ENCODE data around the gene GPATCH4.
A peak's percentile ranks its signal among the peaks of the same experiment; 100 is the strongest.

Gene GPATCH4

GRCh38 chr1:156601122-156601830 lies at the start of gene GPATCH4:
TSS of gene GPATCH4 (minus strand) at chr1:156601479.
- peaks cover 10% of the 10 kb centered on the region for H3K4me1 Mint-ChIP-seq
- peak within 1 kb of the TSS; percentile 91 to 99 (median 97) for H3K4me3 Mint-ChIP-seq
- peak within 1 kb of the TSS; percentile 57 to 84 (median 82) for H3K27ac Mint-ChIP-seq
- TF ChIP-seq, protein P1, sequence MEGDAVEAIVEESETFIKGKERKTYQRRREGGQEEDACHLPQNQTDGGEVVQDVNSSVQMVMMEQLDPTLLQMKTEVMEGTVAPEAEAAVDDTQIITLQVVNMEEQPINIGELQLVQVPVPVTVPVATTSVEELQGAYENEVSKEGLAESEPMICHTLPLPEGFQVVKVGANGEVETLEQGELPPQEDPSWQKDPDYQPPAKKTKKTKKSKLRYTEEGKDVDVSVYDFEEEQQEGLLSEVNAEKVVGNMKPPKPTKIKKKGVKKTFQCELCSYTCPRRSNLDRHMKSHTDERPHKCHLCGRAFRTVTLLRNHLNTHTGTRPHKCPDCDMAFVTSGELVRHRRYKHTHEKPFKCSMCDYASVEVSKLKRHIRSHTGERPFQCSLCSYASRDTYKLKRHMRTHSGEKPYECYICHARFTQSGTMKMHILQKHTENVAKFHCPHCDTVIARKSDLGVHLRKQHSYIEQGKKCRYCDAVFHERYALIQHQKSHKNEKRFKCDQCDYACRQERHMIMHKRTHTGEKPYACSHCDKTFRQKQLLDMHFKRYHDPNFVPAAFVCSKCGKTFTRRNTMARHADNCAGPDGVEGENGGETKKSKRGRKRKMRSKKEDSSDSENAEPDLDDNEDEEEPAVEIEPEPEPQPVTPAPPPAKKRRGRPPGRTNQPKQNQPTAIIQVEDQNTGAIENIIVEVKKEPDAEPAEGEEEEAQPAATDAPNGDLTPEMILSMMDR (IDR thresholded peaks at IDR 0.05; ENCODE audit: unreplicated experiment in 3 of 3): no peak
- no peaks in the 10 kb centered on the region for H3K27me3 Mint-ChIP-seq (ENCODE audit: low read depth)
- H3K9me3 Mint-ChIP-seq: no peaks in the 10 kb centered on the region
- H3K36me3 Mint-ChIP-seq (ENCODE audit: low read depth): peaks cover 17% of the 10 kb centered on the region

- TF ChIP-seq, protein P1 (IDR thresholded peaks at IDR 0.05; ENCODE audit: unreplicated experiment in 3 of 3): no peak
- Mint-ChIP-seq H3K36me3 (ENCODE audit: low read depth) (no peaks in the 10 kb centered on the region), H3K9me3 (no peaks in the 10 kb centered on the region), H3K27me3 (ENCODE audit: low read depth) (peaks cover 90% of the 10 kb centered on the region), H3K4me1 (no peaks in the 10 kb centered on the region), H3K4me3 (no peak overlapping the region), H3K27ac (no peak overlapping the region)
Measured at GRCh38 chr1:156648951-156649350, 47.7 kb upstream of the GPATCH4 start.

GRCh38 chr1:156648496-156648895 lies 47.2 kb upstream of the GPATCH4 start:
- Mint-ChIP-seq H3K36me3 (ENCODE audit: low read depth) (no peaks in the 10 kb centered on the region), H3K4me1 (no peaks in the 10 kb centered on the region), H3K27me3 (ENCODE audit: low read depth) (peaks cover 90% of the 10 kb centered on the region), H3K4me3 (no peak overlapping the region), H3K27ac (no peak overlapping the region), H3K9me3 (no peaks in the 10 kb centered on the region)
- TF ChIP-seq, protein P1 (IDR thresholded peaks at IDR 0.05; ENCODE audit: unreplicated experiment in 3 of 3): no peak

DNA sequence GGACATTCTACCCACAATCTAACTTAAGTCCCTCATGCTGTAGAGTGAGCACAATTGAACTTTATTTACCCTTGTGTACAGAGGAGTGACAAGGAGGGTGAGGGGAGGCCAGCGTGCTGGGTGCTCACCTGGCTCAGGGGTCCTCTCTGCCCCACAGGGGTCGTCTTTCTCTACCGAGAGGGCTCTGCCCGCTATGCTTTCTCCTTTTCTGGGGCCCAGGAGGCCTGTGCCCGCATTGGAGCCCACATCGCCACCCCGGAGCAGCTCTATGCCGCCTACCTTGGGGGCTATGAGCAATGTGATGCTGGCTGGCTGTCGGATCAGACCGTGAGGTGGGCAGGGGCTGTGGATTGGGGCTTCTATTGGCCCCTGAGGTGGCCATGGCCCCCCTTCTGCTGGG lies 46.1 kb upstream of the GPATCH4 start:
- peaks cover 94% of the 10 kb centered on the region for H3K27me3 Mint-ChIP-seq (ENCODE audit: low read depth)
- TF ChIP-seq, protein P1 (IDR thresholded peaks at IDR 0.05; ENCODE audit: unreplicated experiment in 3 of 3): no peak

GRCh38 chr1:156646738-156647211 lies 45.5 kb upstream of the GPATCH4 start:
- H3K27me3 Mint-ChIP-seq (ENCODE audit: low read depth): peaks cover 91% of the 10 kb centered on the region
- TF ChIP-seq, protein P1 (IDR thresholded peaks at IDR 0.05; ENCODE audit: unreplicated experiment in 3 of 3): no peak
- no peaks in the 10 kb centered on the region for H3K36me3 Mint-ChIP-seq (ENCODE audit: low read depth)
- H3K9me3 Mint-ChIP-seq: no peaks in the 10 kb centered on the region
- H3K4me3 Mint-ChIP-seq: no peak overlapping the region
- no peak overlapping the region for H3K27ac Mint-ChIP-seq
- peaks cover under 1% of the 10 kb centered on the region for H3K4me1 Mint-ChIP-seq

More for the DNA sequence above, 46.1 kb upstream of the GPATCH4 start:
- no peaks in the 10 kb centered on the region for H3K9me3 Mint-ChIP-seq
- H3K36me3 Mint-ChIP-seq (ENCODE audit: low read depth): no peaks in the 10 kb centered on the region
- H3K27ac Mint-ChIP-seq: no peak overlapping the region
- no peaks in the 10 kb centered on the region for H3K4me1 Mint-ChIP-seq
- H3K4me3 Mint-ChIP-seq: no peak overlapping the region

GRCh38 chr1:156645666-156646065 lies 44.4 kb upstream of the GPATCH4 start:
- Mint-ChIP-seq H3K9me3 (no peaks in the 10 kb centered on the region), H3K4me3 (no peak overlapping the region), H3K36me3 (ENCODE audit: low read depth) (no peaks in the 10 kb centered on the region)

More at GRCh38 chr1:156645666-156646065, 44.4 kb upstream of the GPATCH4 start:
- Mint-ChIP-seq H3K27me3 (ENCODE audit: low read depth) (peaks cover 91% of the 10 kb centered on the region), H3K27ac (no peak overlapping the region), H3K4me1 (peaks cover 6% of the 10 kb centered on the region)
- TF ChIP-seq, protein P1 (IDR thresholded peaks at IDR 0.05; ENCODE audit: unreplicated experiment in 3 of 3): no peak

Data from nephron (organoid).